Testis (tissue), 3 donors: ENCODE data around the gene SLC36A4. TPM values are rescaled to one million over a fixed set of nuclear protein-coding genes. Genes with fewer than 3 reads are reported as not detected.
"Not testable (repeated sequence)": the region's sequence is repeated elsewhere in the genome, so short reads cannot be mapped to it uniquely, and the experiment has no call there.

Experiments
- DNase-seq: peaks from one replicate; pipeline ENCODE4 v3.0.0-alpha.2; 2019
- H3K27ac ChIP-seq, 2 donors: fragments of 200-600 bp; sonication (generic); one replicate each; pipeline ENCODE4 v1.5.1; 2019
- H3K27me3 ChIP-seq: fragments of 200-600 bp; sonication (generic); one replicate; pipeline ENCODE4 v1.5.1; 2019
- H3K36me3 ChIP-seq: fragments of 200-600 bp; sonication (generic); one replicate; pipeline ENCODE4 v1.5.1; 2017; ENCODE audit warnings: low read depth; ENCODE audit errors: missing control alignments
- H3K4me1 ChIP-seq: fragments of 200-600 bp; sonication (generic); one replicate; pipeline ENCODE4 v1.5.1; 2019
- H3K4me3 ChIP-seq, 2 donors: fragments of 200-600 bp; sonication (generic); one replicate each; pipeline ENCODE4 v1.5.1; 2017 to 2019
- H3K9me3 ChIP-seq: fragments of 200-600 bp; sonication (generic); one replicate; pipeline ENCODE4 v1.5.1; 2017
- CTCF ChIP-seq, 3 experiments: fragments of 450-650 bp in 2 of 3; fragments of 200-600 bp in 1 of 3; sonication (generic) in 1 of 3; IDR thresholded peaks; one replicate each; pipeline ENCODE4 v1.5.1; 2016 to 2019; ENCODE audit warnings: antibody characterized with exemption in 3 of 3, mild to moderate bottlenecking in 2 of 3, moderate library complexity in 1 of 3
- POLR2A ChIP-seq: fragments of 450-650 bp; IDR thresholded peaks from one replicate; pipeline ENCODE4 v1.6.1; 2017; ENCODE audit warnings: antibody characterized with exemption, mild to moderate bottlenecking, moderate library complexity
- WGBS, 2 donors: methylation state at CpG; one replicate each; pipeline ENCODE4 v1.1.5; 2018; 5-methylcytosine and 5-hydroxymethylcytosine counted together
- intact Hi-C: fragments of 100-400 bp; cut with DNase I; formaldehyde crosslinking; loops from one replicate; pipeline ENCODE4 v1.15.1; 2023; ENCODE audit warnings: low total_unique reads
- polyA plus RNA-seq: library from polyadenylated mRNA; stranded (reverse); fragments of 350-450 nt; fragmentation: Illumina TruSeq; extraction: RNeasy Lipid Tissue Mini Kit (QIAGEN cat#74804); gene quantifications from one replicate; pipeline ENCODE4 v1.2.3, GENCODE V29; 2014; ENCODE audit warnings: low read depth, low replicate concordance; ENCODE audit not compliant: insufficient read depth
- total RNA-seq, 2 donors: library from RNA; depleted of rRNA; stranded (reverse); fragments of >200 nt; gene quantifications; one replicate each; pipeline ENCODE4 v1.2.3, GENCODE V29; 2016

The SLC36A4 gene
- total and polyA plus RNA-seq, 3 donors from 2014 or later: 9.3 to 23.5 (median 18.3) TPM

GRCh38 chr11:93188726-93189125, 9.1 kb downstream of the SLC36A4 start:
- H3K4me3 ChIP-seq: no peak overlapping the region
- TF ChIP-seq CTCF (IDR thresholded peaks at IDR 0.05): no peak
- no peak for TF ChIP-seq POLR2A
- no peaks in the 10 kb centered on the region for H3K27me3 ChIP-seq
- no peak for DNase-seq
- no peaks in the 10 kb centered on the region for H3K4me1 ChIP-seq
- H3K9me3 ChIP-seq: no peaks in the 10 kb centered on the region
- intact Hi-C loops: no loop called here
- H3K36me3 ChIP-seq: no peaks in the 10 kb centered on the region
- H3K27ac ChIP-seq: no peak overlapping the region

GRCh38 chr11:93187290-93187689, 10.5 kb downstream of the SLC36A4 start:
- no peaks in the 10 kb centered on the region for H3K4me1 ChIP-seq
- TF ChIP-seq POLR2A (no peak), CTCF (IDR thresholded peaks at IDR 0.05) (no peak)
- no peaks in the 10 kb centered on the region for H3K27me3 ChIP-seq
- no peak overlapping the region for H3K27ac ChIP-seq
- H3K36me3 ChIP-seq: no peaks in the 10 kb centered on the region
- DNase-seq: no peak
- no peak overlapping the region for H3K4me3 ChIP-seq
- intact Hi-C loops: no loop called here
- H3K9me3 ChIP-seq: no peaks in the 10 kb centered on the region

GRCh38 chr11:93177891-93178290, 19.9 kb downstream of the SLC36A4 start:
- H3K36me3 ChIP-seq, H3K4me1 ChIP-seq, H3K27ac ChIP-seq, H3K4me3 ChIP-seq, H3K27me3 ChIP-seq, H3K9me3 ChIP-seq, intact Hi-C loops, DNase-seq: not testable (repeated sequence)
- WGBS, 2 donors: 95 to 98% methylated on average over 9 to 13 of the region's 13 CpGs

GRCh38 chr11:93169950-93170561, 27.7 kb downstream of the SLC36A4 start:
- Histone ChIP-seq H3K27ac (no peak overlapping the region), H3K4me1 (no peaks in the 10 kb centered on the region), H3K36me3 (no peaks in the 10 kb centered on the region), H3K27me3 (no peaks in the 10 kb centered on the region), H3K9me3 (no peaks in the 10 kb centered on the region), H3K4me3 (no peak overlapping the region)
- no peak for DNase-seq
- intact Hi-C loops: no loop called here
- WGBS, 2 donors: 75 to 76% methylated on average over 2 of the region's 2 CpGs
- TF ChIP-seq CTCF (IDR thresholded peaks at IDR 0.05): peak in 1 of 3 experiments; percentile 23
- TF ChIP-seq POLR2A: no peak

GRCh38 chr11:93169143-93169542, 28.6 kb downstream of the SLC36A4 start:
- Histone ChIP-seq H3K36me3 (no peaks in the 10 kb centered on the region), H3K9me3 (no peaks in the 10 kb centered on the region), H3K4me1 (no peaks in the 10 kb centered on the region), H3K4me3 (no peak overlapping the region), H3K27ac (no peak overlapping the region), H3K27me3 (no peaks in the 10 kb centered on the region)
- TF ChIP-seq CTCF (IDR thresholded peaks at IDR 0.05): no peak
- no peak for TF ChIP-seq POLR2A
- no peak for DNase-seq
- intact Hi-C loops: no loop called here
- 88 to 97% methylated on average over 2 of the region's 2 CpGs for WGBS, 2 donors
